B cell (primary cell): Measurements from ENCODE around the gene MAU2.

Experiments
- CTCF ChIP-seq: fragments of 200-600 bp; IDR thresholded peaks from one replicate; pipeline ENCODE4 v1.8.0; 2022; ENCODE audit warnings: antibody characterized with exemption, mild to moderate bottlenecking
- EZH2 ChIP-seq: IDR thresholded peaks from 2 replicates; pipeline ENCODE4 v1.6.1; 2012; ENCODE audit warnings: borderline replicate concordance, low read depth, mild to moderate bottlenecking, moderate library complexity, low read length; ENCODE audit not compliant: insufficient read depth, poor library complexity, severe bottlenecking

GRCh38 chr19:19280561-19280960, 40.1 kb upstream of the MAU2 start:
- TF ChIP-seq CTCF (no peak), EZH2 (no peak)
